Body of pancreas (tissue), 4 donors: ENCODE data around the gene AHSA1.

ENCODE experiments used
- POLR2A ChIP-seq, 3 donors: fragments of 450-650 bp; IDR thresholded peaks; one replicate each; pipeline ENCODE4 v1.6.1; 2016; ENCODE audit warnings: antibody characterized with exemption in 3 of 3, mild to moderate bottlenecking in 2 of 3
- TF ChIP-seq, protein P1 (sequence below), 7 experiments: fragments of 450-650 bp in 4 of 7; fragments of 200-600 bp in 3 of 7; sonication (generic) in 3 of 7; IDR thresholded peaks; one replicate each; pipeline ENCODE4 v1.5.1; 2016 to 2019; ENCODE audit warnings: antibody characterized with exemption in 7 of 7

DNA sequence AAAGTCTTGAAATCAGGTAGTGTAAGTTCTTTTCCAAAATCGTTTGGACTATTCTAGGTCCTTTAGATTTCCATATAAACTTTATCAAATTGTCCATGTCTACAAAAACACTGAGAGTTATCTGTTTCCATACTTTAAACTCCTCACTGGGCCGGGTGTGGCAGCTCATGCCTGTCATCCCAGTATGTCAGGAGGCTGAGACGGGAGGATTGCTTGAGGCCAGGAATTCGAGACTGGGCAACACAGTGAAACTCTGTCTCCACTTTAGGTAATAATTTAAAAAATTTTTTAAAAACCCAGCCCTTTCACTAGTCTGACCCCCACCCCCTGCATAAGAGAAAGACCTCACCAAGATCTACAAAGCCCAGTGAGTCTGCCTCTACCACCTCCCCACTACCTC is 47.1 kb downstream of the AHSA1 start:
- TF ChIP-seq, protein P1, sequence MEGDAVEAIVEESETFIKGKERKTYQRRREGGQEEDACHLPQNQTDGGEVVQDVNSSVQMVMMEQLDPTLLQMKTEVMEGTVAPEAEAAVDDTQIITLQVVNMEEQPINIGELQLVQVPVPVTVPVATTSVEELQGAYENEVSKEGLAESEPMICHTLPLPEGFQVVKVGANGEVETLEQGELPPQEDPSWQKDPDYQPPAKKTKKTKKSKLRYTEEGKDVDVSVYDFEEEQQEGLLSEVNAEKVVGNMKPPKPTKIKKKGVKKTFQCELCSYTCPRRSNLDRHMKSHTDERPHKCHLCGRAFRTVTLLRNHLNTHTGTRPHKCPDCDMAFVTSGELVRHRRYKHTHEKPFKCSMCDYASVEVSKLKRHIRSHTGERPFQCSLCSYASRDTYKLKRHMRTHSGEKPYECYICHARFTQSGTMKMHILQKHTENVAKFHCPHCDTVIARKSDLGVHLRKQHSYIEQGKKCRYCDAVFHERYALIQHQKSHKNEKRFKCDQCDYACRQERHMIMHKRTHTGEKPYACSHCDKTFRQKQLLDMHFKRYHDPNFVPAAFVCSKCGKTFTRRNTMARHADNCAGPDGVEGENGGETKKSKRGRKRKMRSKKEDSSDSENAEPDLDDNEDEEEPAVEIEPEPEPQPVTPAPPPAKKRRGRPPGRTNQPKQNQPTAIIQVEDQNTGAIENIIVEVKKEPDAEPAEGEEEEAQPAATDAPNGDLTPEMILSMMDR (IDR thresholded peaks at IDR 0.05), result no peak
- no peak for TF ChIP-seq POLR2A (IDR thresholded peaks at IDR 0.05)
